Loucy (cell line): Measurements from ENCODE around the gene SDK2.

ENCODE experiments used
- H2AFZ ChIP-seq: fragments of 200-600 bp; sonication (generic); 2 replicates; pipeline ENCODE4 v1.6.0; 2016; ENCODE audit warnings: antibody characterized with exemption, mild to moderate bottlenecking, low read length, moderate library complexity
- H3F3A ChIP-seq: fragments of 200-600 bp; 2 replicates; pipeline ENCODE4 v1.6.0; 2016; ENCODE audit warnings: antibody characterized with exemption, low read depth, mild to moderate bottlenecking
- H3K27me3 ChIP-seq: fragments of 200-600 bp; sonication (generic); 2 replicates; pipeline ENCODE4 v1.6.1; 2014; ENCODE audit warnings: low read length, mild to moderate bottlenecking; ENCODE audit not compliant: insufficient read depth, poor library complexity, severe bottlenecking
- H3K36me3 ChIP-seq: fragments of 200-600 bp; sonication (generic); 2 replicates; pipeline ENCODE4 v1.6.1; 2016; ENCODE audit warnings: low read length; ENCODE audit not compliant: insufficient read depth
- H3K4me1 ChIP-seq: fragments of 200-600 bp; sonication (generic); 2 replicates; pipeline ENCODE4 v1.5.1; 2014; ENCODE audit warnings: low read length, mild to moderate bottlenecking; ENCODE audit not compliant: insufficient read depth, poor library complexity, severe bottlenecking
- H3K4me2 ChIP-seq: fragments of 200-600 bp; sonication (generic); 2 replicates; pipeline ENCODE4 v1.6.0; 2014; ENCODE audit warnings: antibody characterized with exemption, low read length, low read depth, mild to moderate bottlenecking; ENCODE audit not compliant: poor library complexity, severe bottlenecking
- H3K4me3 ChIP-seq: fragments of 200-600 bp; sonication (generic); 2 replicates; pipeline ENCODE4 v1.5.1; 2014; ENCODE audit warnings: low read length, mild to moderate bottlenecking, mixed read lengths; ENCODE audit not compliant: poor library complexity, severe bottlenecking
- H3K79me2 ChIP-seq: fragments of 200-600 bp; sonication (generic); 2 replicates; pipeline ENCODE4 v1.6.1; 2014; ENCODE audit warnings: low read length; ENCODE audit not compliant: insufficient read depth
- H3K9ac ChIP-seq: fragments of 200-600 bp; sonication (generic); 2 replicates; pipeline ENCODE4 v1.6.0; 2014; ENCODE audit warnings: mild to moderate bottlenecking, low read depth, low read length, moderate library complexity; ENCODE audit not compliant: poor library complexity, severe bottlenecking
- H3K9me2 ChIP-seq: fragments of 200-600 bp; sonication (generic); replicated peaks from 2 replicates; pipeline ENCODE4 v1.6.1; 2016; ENCODE audit warnings: low read depth, low read length, mixed read lengths
- H3K9me3 ChIP-seq: fragments of 200-600 bp; sonication (generic); 2 replicates; pipeline ENCODE4 v1.6.1; 2014; ENCODE audit warnings: mild to moderate bottlenecking, antibody characterized with exemption, low read length, low read depth; ENCODE audit not compliant: insufficient read depth
- H4K20me1 ChIP-seq: fragments of 200-600 bp; sonication (generic); 2 replicates; pipeline ENCODE4 v1.6.0; 2014; ENCODE audit warnings: antibody characterized with exemption, low read length, mild to moderate bottlenecking; ENCODE audit not compliant: insufficient read depth, poor library complexity, severe bottlenecking
- EZH2phosphoT487 ChIP-seq: fragments of 200-600 bp; IDR thresholded peaks from 2 replicates; pipeline ENCODE4 v1.6.1; 2018; ENCODE audit warnings: antibody characterized with exemption, mild to moderate bottlenecking, moderate library complexity, borderline replicate concordance
- TF ChIP-seq, protein P1 (sequence below): fragments of 200-600 bp; sonication (generic); conservative IDR thresholded peaks from 2 replicates; pipeline ENCODE4 v1.5.1; 2014; ENCODE audit warnings: mild to moderate bottlenecking, antibody characterized with exemption, low read length

Gene SDK2

GRCh38 chr17:73581379-73581778 lies 62.9 kb downstream of the SDK2 start:
- Histone ChIP-seq H3K9ac (no peak overlapping the region), H3K4me1 (peaks cover 40% of the 10 kb centered on the region), H3K36me3 (no peaks in the 10 kb centered on the region; the same call in 1 of the 2 replicates), H3K27me3 (no peaks in the 10 kb centered on the region), H3K4me3 (no peak overlapping the region), H3K9me2 (no peaks in the 10 kb centered on the region), H4K20me1 (no peaks in the 10 kb centered on the region), H2AFZ (no peak overlapping the region), H3F3A (no peaks in the 10 kb centered on the region), H3K4me2 (no peak overlapping the region), H3K9me3 (no peaks in the 10 kb centered on the region), H3K79me2 (peaks cover 51% of the 10 kb centered on the region; the same call in 1 of the 2 replicates)
- no peak for TF ChIP-seq EZH2phosphoT487
- TF ChIP-seq, protein P1, sequence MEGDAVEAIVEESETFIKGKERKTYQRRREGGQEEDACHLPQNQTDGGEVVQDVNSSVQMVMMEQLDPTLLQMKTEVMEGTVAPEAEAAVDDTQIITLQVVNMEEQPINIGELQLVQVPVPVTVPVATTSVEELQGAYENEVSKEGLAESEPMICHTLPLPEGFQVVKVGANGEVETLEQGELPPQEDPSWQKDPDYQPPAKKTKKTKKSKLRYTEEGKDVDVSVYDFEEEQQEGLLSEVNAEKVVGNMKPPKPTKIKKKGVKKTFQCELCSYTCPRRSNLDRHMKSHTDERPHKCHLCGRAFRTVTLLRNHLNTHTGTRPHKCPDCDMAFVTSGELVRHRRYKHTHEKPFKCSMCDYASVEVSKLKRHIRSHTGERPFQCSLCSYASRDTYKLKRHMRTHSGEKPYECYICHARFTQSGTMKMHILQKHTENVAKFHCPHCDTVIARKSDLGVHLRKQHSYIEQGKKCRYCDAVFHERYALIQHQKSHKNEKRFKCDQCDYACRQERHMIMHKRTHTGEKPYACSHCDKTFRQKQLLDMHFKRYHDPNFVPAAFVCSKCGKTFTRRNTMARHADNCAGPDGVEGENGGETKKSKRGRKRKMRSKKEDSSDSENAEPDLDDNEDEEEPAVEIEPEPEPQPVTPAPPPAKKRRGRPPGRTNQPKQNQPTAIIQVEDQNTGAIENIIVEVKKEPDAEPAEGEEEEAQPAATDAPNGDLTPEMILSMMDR: no peak

DNA sequence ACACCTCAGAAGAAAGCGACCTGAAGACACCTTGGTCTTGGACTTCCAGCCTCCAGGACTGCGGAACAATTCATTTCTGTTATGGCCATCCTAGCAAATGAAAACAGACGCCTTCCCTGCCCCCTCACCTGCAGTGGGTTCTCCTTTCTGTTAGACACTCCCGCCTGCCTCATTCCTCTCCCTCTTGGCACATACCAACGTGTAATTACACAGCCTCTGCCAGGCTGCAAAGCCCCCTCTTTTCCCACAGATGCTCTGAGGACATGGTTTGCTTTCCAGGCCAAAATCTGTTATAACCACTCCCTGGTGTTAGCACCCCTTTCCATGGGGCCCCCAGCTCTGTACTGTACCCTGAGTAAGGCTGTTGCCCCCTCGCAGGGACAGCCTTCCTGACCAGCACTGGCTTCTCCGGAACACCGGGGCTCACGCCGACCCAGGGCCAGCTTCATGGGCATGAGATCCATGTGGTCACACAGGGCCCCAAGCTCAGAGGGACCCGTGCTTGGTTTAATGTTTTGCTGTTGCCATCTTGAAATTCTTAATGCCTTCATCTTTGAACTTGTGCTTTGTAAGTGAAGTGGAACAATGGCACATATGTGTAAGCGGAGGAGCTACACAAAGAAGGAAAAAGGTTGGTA lies 64.1 kb downstream of the SDK2 start:
- Histone ChIP-seq H2AFZ (no peak overlapping the region), H3K36me3 (no peaks in the 10 kb centered on the region; the same call in 1 of the 2 replicates), H3K4me2 (no peak overlapping the region), H4K20me1 (no peaks in the 10 kb centered on the region), H3K4me3 (no peak overlapping the region), H3K9ac (no peak overlapping the region), H3K9me2 (no peaks in the 10 kb centered on the region), H3K79me2 (peaks cover 49% of the 10 kb centered on the region; the same call in 1 of the 2 replicates), H3K27me3 (no peaks in the 10 kb centered on the region), H3K9me3 (no peaks in the 10 kb centered on the region), H3F3A (no peaks in the 10 kb centered on the region), H3K4me1 (peaks cover 28% of the 10 kb centered on the region)
- TF ChIP-seq, protein P1: no peak
- TF ChIP-seq EZH2phosphoT487: no peak

- Histone ChIP-seq H4K20me1 (no peaks in the 10 kb centered on the region), H3K79me2 (peaks cover 62% of the 10 kb centered on the region; the same call in 1 of the 2 replicates), H3F3A (no peaks in the 10 kb centered on the region), H2AFZ (no peak overlapping the region), H3K4me2 (no peak overlapping the region), H3K36me3 (no peaks in the 10 kb centered on the region; the same call in 1 of the 2 replicates), H3K27me3 (no peaks in the 10 kb centered on the region), H3K4me1 (peaks cover 16% of the 10 kb centered on the region), H3K9me2 (no peaks in the 10 kb centered on the region), H3K4me3 (no peak overlapping the region), H3K9ac (no peak overlapping the region), H3K9me3 (no peaks in the 10 kb centered on the region)
- no peak for TF ChIP-seq EZH2phosphoT487
- TF ChIP-seq, protein P1: no peak
Observed at GRCh38 chr17:73576556-73577098, 67.6 kb downstream of the SDK2 start.
